Retinal pigment epithelial cell (primary cell): ENCODE data around the gene NOTUM.

Source experiments
- DNase-seq: peaks from one replicate; pipeline ENCODE4 v3.0.0-alpha.2; 2010; ENCODE audit warnings: low read depth
- H3K4me3 ChIP-seq: 2 replicates; pipeline ENCODE4 v1.5.1; 2011; ENCODE audit warnings: mild to moderate bottlenecking, low read length, control low read depth, moderate library complexity
- CTCF ChIP-seq: conservative IDR thresholded peaks from 2 replicates; pipeline ENCODE4 v1.5.1; 2011; ENCODE audit warnings: low read depth, low read length, control low read depth, inconsistent platforms

The NOTUM gene

GRCh38 chr17:81961087-81961511 is at the start of gene NOTUM:
NOTUM (minus strand) TSS chr17:81961187; CDS start chr17:81960909, 278 bp downstream.
- H3K4me3 ChIP-seq: no peak within 1 kb of the TSS
- no peak for DNase-seq
- peak; percentile 26 for TF ChIP-seq CTCF

GRCh38 chr17:82009413-82009812 is 48.4 kb upstream of the NOTUM start:
- no peak for TF ChIP-seq CTCF
- DNase-seq: no peak
- no peak overlapping the region for H3K4me3 ChIP-seq

DNA sequence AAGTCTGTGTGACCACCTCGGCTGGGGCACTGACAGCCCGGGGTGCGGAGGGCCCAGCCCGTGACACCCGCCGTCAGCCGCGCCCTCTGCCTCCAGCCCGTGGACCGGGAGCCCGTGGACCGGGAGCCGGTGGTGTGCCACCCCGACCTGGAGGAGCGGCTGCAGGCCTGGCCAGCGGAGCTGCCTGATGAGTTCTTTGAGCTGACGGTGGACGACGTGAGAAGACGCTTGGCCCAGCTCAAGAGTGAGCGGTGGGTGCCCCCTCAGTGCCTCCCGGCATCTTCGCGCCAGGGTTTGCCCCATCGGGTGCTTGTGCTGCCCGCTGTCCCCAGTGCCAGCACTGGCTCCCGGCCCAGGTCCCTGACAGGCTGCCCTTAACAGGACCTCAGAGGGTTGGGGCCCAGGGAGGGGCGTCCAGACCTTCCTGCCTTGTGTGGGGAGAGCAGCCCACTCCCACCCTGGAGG is 48.0 kb upstream of the NOTUM start:
- no peak for TF ChIP-seq CTCF
- no peak overlapping the region for H3K4me3 ChIP-seq
- DNase-seq: no peak

DNA sequence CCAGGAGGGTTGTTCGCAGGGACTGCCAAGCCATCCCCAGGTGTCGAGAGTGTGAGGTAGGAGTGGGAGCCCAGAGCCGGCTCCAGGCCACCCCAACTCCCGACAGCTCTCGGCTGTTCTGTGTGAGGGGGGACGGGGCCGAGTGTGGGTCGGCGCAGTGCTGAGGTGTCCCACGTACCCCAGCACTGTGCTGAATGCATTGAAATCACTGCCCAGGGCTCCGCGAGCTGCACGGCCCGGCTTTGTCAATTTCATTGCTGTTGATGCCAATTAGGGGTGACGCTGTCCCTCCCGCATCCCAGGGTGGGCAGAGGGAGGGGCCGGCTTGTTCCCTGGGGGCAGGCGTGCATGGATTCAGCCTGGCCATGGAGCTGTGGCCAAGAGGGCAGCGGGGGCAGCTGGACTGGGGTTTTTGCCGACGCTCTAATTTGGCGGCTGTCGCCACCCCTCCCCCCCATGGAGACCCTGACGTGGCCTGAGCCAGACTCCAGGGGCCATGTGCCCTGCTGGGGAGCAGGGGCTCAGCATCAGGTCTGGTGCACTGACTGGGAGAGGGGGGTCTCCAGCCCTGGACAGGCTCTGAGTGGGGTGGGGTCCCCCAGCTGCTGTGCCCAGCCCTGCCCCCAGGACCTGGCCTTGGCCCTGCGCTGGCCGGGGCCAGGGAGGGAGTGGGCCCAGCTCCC is 47.4 kb upstream of the NOTUM start:
- H3K4me3 ChIP-seq: no peak overlapping the region
- DNase-seq: no peak
- no peak for TF ChIP-seq CTCF

GRCh38 chr17:82007495-82008257 is 46.7 kb upstream of the NOTUM start:
- peak; percentile 36 for TF ChIP-seq CTCF
- no peak for DNase-seq
- H3K4me3 ChIP-seq: no peak overlapping the region

DNA sequence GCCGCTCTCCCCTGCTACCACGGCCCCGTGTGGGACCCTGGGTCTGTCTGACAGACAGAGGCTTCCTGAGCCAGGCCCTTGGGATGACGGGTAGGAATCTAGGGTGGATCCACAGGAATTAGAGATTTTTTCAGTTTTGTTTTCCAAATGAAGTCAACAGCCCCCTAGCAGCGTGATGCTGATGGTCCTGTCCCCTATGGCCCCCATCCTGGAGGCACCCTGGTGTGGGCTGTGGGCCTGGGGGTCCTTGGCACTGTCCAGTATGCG is 46.2 kb upstream of the NOTUM start:
- no peak for TF ChIP-seq CTCF
- no peak for DNase-seq
- H3K4me3 ChIP-seq: no peak overlapping the region
